GM23338 (cell line): ENCODE data around the gene BLVRA. TPM values are rescaled to one million over a fixed set of nuclear protein-coding genes. Genes with fewer than 3 reads are reported as not detected.

ENCODE experiments used
- ATAC-seq: fragments of 200-7000 bp; cut with Tn5 transposase; 3 replicates; pipeline ENCODE4 v1.9.1; 2020
- DNase-seq: peaks from one replicate; pipeline ENCODE4 v3.0.0-alpha.2; 2015; ENCODE audit warnings: low spot score
- H2AFZ ChIP-seq: fragments of 200-600 bp; sonication (generic); 2 replicates; pipeline ENCODE4 v1.8.0; 2016; ENCODE audit warnings: antibody characterized with exemption, mild to moderate bottlenecking, moderate library complexity
- H3F3A ChIP-seq: fragments of 200-600 bp; sonication (generic); replicated peaks from 2 replicates; pipeline ENCODE4 v1.8.0; 2017; ENCODE audit warnings: antibody characterized with exemption, mixed run types, low read depth
- H3K27ac ChIP-seq: fragments of 200-600 bp; sonication (generic); 2 replicates; pipeline ENCODE4 v1.6.1; 2016; ENCODE audit warnings: low read depth
- H3K27me3 ChIP-seq: fragments of 200-600 bp; sonication (generic); 2 replicates; pipeline ENCODE4 v1.8.0; 2016; ENCODE audit warnings: mild to moderate bottlenecking, mixed run types, moderate library complexity; ENCODE audit not compliant: insufficient read depth
- H3K36me3 ChIP-seq: fragments of 200-600 bp; sonication (generic); 2 replicates; pipeline ENCODE4 v1.8.0; 2016; ENCODE audit warnings: mild to moderate bottlenecking; ENCODE audit not compliant: insufficient read depth
- H3K4me1 ChIP-seq: fragments of 200-600 bp; sonication (generic); 2 replicates; pipeline ENCODE4 v1.8.0; 2016; ENCODE audit warnings: mild to moderate bottlenecking, moderate library complexity; ENCODE audit not compliant: insufficient read depth
- H3K4me2 ChIP-seq: fragments of 200-600 bp; sonication (generic); 2 replicates; pipeline ENCODE4 v1.7.1; 2017; ENCODE audit warnings: mixed run types
- H3K4me3 ChIP-seq: fragments of 200-600 bp; sonication (generic); 2 replicates; pipeline ENCODE4 v1.6.1; 2016; ENCODE audit warnings: mixed run types
- H3K79me2 ChIP-seq: fragments of 200-600 bp; sonication (generic); replicated peaks from 2 replicates; pipeline ENCODE4 v1.8.0; 2017; ENCODE audit warnings: mild to moderate bottlenecking; ENCODE audit not compliant: insufficient read depth
- H3K9me2 ChIP-seq: fragments of 200-600 bp; sonication (generic); 2 replicates; pipeline ENCODE4 v1.8.0; 2017; ENCODE audit not compliant: insufficient read depth
- H4K20me1 ChIP-seq: fragments of 200-600 bp; sonication (generic); replicated peaks from 2 replicates; pipeline ENCODE4 v1.8.0; 2017; ENCODE audit warnings: mild to moderate bottlenecking; ENCODE audit not compliant: insufficient read depth
- H3K27ac Mint-ChIP-seq: 2 replicates; pipeline ENCODE4 v1.8.0; 2020; ENCODE audit warnings: inconsistent platforms, mild to moderate bottlenecking, moderate library complexity, mixed read lengths
- H3K27me3 Mint-ChIP-seq: 3 replicates; pipeline ENCODE4 v1.8.0; 2022; ENCODE audit warnings: low read depth, mild to moderate bottlenecking, moderate library complexity, mixed read lengths, inconsistent platforms; ENCODE audit not compliant: insufficient read depth, poor library complexity
- H3K36me3 Mint-ChIP-seq: 3 replicates; pipeline ENCODE4 v1.8.0; 2021; ENCODE audit warnings: low read depth, mild to moderate bottlenecking, inconsistent platforms, moderate library complexity, mixed read lengths
- H3K4me1 Mint-ChIP-seq: 3 replicates; pipeline ENCODE4 v1.8.0; 2020; ENCODE audit warnings: mild to moderate bottlenecking, inconsistent platforms, mixed read lengths
- H3K4me3 Mint-ChIP-seq: 3 replicates; pipeline ENCODE4 v1.8.0; 2021; ENCODE audit warnings: moderate library complexity, mild to moderate bottlenecking, inconsistent platforms, mixed read lengths
- H3K9me3 Mint-ChIP-seq: 3 replicates; pipeline ENCODE4 v1.8.0; 2020; ENCODE audit warnings: moderate library complexity, mild to moderate bottlenecking, inconsistent platforms, mixed read lengths
- CREB1 ChIP-seq: fragments of 250-450 bp; sonication (Bioruptor Pico); IDR thresholded peaks from 2 replicates; pipeline ENCODE4 v1.5.0; 2020; ENCODE audit warnings: low read depth, mild to moderate bottlenecking, moderate library complexity
- EZH2 ChIP-seq: fragments of 200-600 bp; sonication (generic); IDR thresholded peaks from one replicate; pipeline ENCODE4 v1.8.0; 2017; ENCODE audit warnings: antibody characterized with exemption, mild to moderate bottlenecking, low read depth; ENCODE audit not compliant: unreplicated experiment
- EZH2phosphoT487 ChIP-seq: fragments of 200-600 bp; sonication (generic); IDR thresholded peaks from one replicate; pipeline ENCODE4 v1.8.1; 2018; ENCODE audit warnings: antibody characterized with exemption; ENCODE audit not compliant: unreplicated experiment
- NANOG ChIP-seq: IDR thresholded peaks from 2 replicates; pipeline ENCODE4 v1.6.1; 2016; ENCODE audit warnings: antibody characterized with exemption, borderline replicate concordance
- POLR2AphosphoS5 ChIP-seq: IDR thresholded peaks from 2 replicates; pipeline ENCODE4 v1.6.1; 2016; ENCODE audit warnings: antibody characterized with exemption, low read depth
- STAT1 ChIP-seq: IDR thresholded peaks from one replicate; pipeline ENCODE4 v1.6.1; 2016; ENCODE audit warnings: antibody characterized with exemption; ENCODE audit not compliant: unreplicated experiment
- ZNF114 ChIP-seq: fragments of 250-450 bp; sonication (Bioruptor Pico); IDR thresholded peaks from 2 replicates; pipeline ENCODE4 v1.5.0; 2020; ENCODE audit warnings: mild to moderate bottlenecking, moderate library complexity
- ZNF331 ChIP-seq: fragments of 250-450 bp; sonication (Bioruptor Pico); IDR thresholded peaks from 2 replicates; pipeline ENCODE4 v1.5.0; 2020; ENCODE audit warnings: low read depth, mild to moderate bottlenecking, moderate library complexity
- polyA plus RNA-seq: library from polyadenylated mRNA; unstranded; fragments of >200 nt; fragmentation: Nextera tagmentation; extraction: Ambion mirVana; gene quantifications from 2 replicates; pipeline ENCODE4 v1.2.1, GENCODE V29; 2016
- total RNA-seq: library from RNA; depleted of rRNA; stranded (reverse); fragments of >200 nt; shearing (Covaris generic); gene quantifications from 2 replicates; pipeline ENCODE4 v1.2.3, GENCODE V29; 2014
- TF ChIP-seq, protein P1 (sequence below): fragments of 250-450 bp; sonication (Bioruptor Pico); IDR thresholded peaks from 2 replicates; pipeline ENCODE4 v1.5.0; 2020; ENCODE audit warnings: mild to moderate bottlenecking, moderate library complexity

Gene BLVRA
- total and polyA plus RNA-seq, 2 experiments from 2014 or later, result 17.0 to 46.5 TPM

DNA sequence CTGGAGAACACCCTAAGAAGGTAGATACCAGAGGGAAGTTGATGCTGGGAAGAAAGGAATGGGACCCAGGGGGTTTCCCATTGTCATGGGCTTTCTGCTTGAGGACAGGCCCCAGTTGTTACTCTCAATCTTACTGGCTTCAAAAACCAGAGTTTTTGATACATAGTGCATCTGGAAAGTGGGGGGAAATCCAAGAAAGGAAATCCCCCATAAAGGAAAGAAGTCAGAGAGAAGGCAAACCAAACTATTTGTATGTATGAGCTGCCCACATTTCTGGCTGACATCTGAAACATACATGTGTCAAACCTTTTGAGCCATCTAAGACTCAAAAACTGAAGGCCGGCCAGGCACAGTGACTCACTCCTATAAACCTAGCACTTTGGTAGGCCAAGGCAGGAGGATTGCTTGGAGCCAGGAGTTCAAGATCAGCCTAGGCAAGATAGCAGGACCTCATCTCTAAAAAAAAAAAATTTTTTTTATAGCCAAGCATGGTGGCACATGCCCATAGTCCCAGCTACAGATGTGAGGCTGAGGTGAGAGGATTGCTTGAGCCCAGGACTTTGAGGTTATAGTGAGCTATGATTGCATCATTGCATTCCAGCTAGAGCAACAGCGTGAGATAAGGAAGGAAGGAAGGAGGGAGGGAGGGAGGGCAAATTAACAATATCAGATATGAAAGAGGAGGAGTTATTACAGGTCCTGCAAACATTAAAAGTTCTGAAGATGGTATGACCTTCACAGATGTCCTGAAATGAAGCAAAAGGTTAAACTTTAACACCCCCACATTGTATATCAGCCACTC, 22.5 kb upstream of the BLVRA start:
- Mint-ChIP-seq H3K36me3 (peaks cover 6% of the 10 kb centered on the region), H3K4me3 (no peak overlapping the region), H3K4me1 (peaks cover 4% of the 10 kb centered on the region), H3K27me3 (peaks cover 8% of the 10 kb centered on the region), H3K27ac (no peak overlapping the region), H3K9me3 (peaks cover 10% of the 10 kb centered on the region)
- no peaks in the 10 kb centered on the region for H3K4me1 ChIP-seq
- no peaks in the 10 kb centered on the region for H3F3A ChIP-seq
- H3K9me2 ChIP-seq, result 0 out of 2 replicates have a peak, but pooled peaks cover 2% of the 10 kb centered on the region
- H3K27ac ChIP-seq, result no peak overlapping the region
- H3K79me2 ChIP-seq, result no peaks in the 10 kb centered on the region
- ATAC-seq, result no peak
- no peaks in the 10 kb centered on the region for H4K20me1 ChIP-seq
- no peaks in the 10 kb centered on the region for H3K36me3 ChIP-seq
- TF ChIP-seq CREB1 (CRISPR knock-in tag) (no peak), NANOG (no peak), STAT1 (no peak), EZH2phosphoT487 (no peak)
- H3K4me3 ChIP-seq, result no peak overlapping the region
- H3K4me2 ChIP-seq, result no peak overlapping the region
- no peak overlapping the region for H2AFZ ChIP-seq
- H3K27me3 ChIP-seq, result no peaks in the 10 kb centered on the region
- DNase-seq, result no peak

DNA sequence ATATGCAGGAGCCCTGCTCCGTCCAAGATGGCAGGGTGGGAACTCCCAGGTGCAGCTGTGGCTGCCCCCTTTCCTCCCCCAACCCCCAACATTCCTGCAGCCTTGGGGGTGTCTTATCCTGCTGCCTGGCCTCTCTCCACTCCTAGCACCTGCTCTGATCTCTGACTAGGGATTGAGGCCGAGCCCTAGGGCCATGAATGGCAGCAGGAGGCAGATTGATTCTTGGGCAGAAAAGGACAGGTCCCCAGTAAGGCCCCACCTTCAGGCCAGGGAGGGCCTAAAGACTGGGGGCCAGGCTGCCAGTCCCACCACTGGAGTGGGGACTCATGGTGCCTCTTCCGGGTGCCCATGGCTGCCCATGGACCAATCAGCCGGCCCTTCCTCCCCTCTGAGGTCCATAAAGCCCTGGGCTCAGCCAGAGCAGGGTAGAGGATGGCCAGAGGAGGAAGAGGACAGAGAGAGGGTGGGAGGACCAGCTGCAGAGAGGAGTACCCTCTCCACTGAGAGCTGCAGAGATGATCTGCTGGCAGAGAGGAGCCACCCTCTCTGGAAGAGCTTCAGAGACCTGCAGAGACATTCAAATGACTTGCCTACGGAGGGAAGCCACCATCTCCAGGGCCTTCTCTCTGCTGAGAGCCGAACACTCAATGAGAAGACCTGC, 20.9 kb upstream of the BLVRA start:
- no peak for ATAC-seq
- no peak overlapping the region for H3K4me3 ChIP-seq
- no peaks in the 10 kb centered on the region for H3K79me2 ChIP-seq
- H4K20me1 ChIP-seq, result no peaks in the 10 kb centered on the region
- Mint-ChIP-seq H3K4me1 (peaks cover 4% of the 10 kb centered on the region), H3K36me3 (peaks cover 6% of the 10 kb centered on the region), H3K27ac (no peak overlapping the region), H3K4me3 (no peak overlapping the region), H3K9me3 (peaks cover 10% of the 10 kb centered on the region), H3K27me3 (peaks cover 8% of the 10 kb centered on the region)
- H3K36me3 ChIP-seq, result no peaks in the 10 kb centered on the region
- no peak overlapping the region for H3K4me2 ChIP-seq
- no peaks in the 10 kb centered on the region for H3F3A ChIP-seq
- 0 out of 2 replicates have a peak, but pooled peaks cover 2% of the 10 kb centered on the region for H3K9me2 ChIP-seq
- H3K4me1 ChIP-seq, result no peaks in the 10 kb centered on the region
- no peak overlapping the region for H2AFZ ChIP-seq
- TF ChIP-seq NANOG, result no peak
- no peak for DNase-seq
- H3K27ac ChIP-seq, result no peak overlapping the region
- H3K27me3 ChIP-seq, result no peaks in the 10 kb centered on the region

DNA sequence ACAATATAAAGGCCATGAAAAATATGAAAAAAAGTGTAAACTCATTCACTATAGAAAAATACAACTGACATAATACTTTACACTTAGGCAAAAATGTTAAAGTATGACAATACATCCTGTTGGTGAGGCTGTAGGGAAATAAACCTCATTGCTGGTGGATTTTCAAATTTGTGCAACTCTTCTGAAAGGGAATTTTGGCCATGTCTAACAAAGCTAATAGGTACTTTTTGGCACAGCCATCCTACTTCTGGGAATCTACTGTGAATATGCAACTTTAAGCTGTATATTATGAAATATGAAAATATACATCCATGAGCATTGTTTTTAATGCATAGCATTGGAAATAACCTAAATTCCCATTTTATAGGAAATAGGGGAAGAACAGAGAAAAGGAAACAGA, 15.8 kb upstream of the BLVRA start:
- Mint-ChIP-seq H3K4me3 (no peak overlapping the region), H3K9me3 (peaks cover 7% of the 10 kb centered on the region), H3K36me3 (peaks cover 6% of the 10 kb centered on the region), H3K4me1 (no peaks in the 10 kb centered on the region), H3K27ac (no peak overlapping the region), H3K27me3 (peaks cover 3% of the 10 kb centered on the region)
- DNase-seq (no peak), ATAC-seq (no peak)
- no peaks in the 10 kb centered on the region for H3F3A ChIP-seq
- H3K27ac ChIP-seq, result no peak overlapping the region
- no peaks in the 10 kb centered on the region for H3K27me3 ChIP-seq
- no peaks in the 10 kb centered on the region for H3K79me2 ChIP-seq
- no peaks in the 10 kb centered on the region for H3K36me3 ChIP-seq
- H2AFZ ChIP-seq, result no peak overlapping the region
- 0 out of 2 replicates have a peak, but pooled peaks cover 2% of the 10 kb centered on the region for H3K9me2 ChIP-seq
- no peaks in the 10 kb centered on the region for H3K4me1 ChIP-seq
- H3K4me3 ChIP-seq, result no peak overlapping the region
- H4K20me1 ChIP-seq, result no peaks in the 10 kb centered on the region
- no peak overlapping the region for H3K4me2 ChIP-seq
- TF ChIP-seq ZNF331 (CRISPR knock-in tag) (no peak), EZH2 (no peak), STAT1 (no peak), NANOG (no peak), ZNF114 (CRISPR knock-in tag) (no peak), POLR2AphosphoS5 (no peak)
- TF ChIP-seq, protein P1, sequence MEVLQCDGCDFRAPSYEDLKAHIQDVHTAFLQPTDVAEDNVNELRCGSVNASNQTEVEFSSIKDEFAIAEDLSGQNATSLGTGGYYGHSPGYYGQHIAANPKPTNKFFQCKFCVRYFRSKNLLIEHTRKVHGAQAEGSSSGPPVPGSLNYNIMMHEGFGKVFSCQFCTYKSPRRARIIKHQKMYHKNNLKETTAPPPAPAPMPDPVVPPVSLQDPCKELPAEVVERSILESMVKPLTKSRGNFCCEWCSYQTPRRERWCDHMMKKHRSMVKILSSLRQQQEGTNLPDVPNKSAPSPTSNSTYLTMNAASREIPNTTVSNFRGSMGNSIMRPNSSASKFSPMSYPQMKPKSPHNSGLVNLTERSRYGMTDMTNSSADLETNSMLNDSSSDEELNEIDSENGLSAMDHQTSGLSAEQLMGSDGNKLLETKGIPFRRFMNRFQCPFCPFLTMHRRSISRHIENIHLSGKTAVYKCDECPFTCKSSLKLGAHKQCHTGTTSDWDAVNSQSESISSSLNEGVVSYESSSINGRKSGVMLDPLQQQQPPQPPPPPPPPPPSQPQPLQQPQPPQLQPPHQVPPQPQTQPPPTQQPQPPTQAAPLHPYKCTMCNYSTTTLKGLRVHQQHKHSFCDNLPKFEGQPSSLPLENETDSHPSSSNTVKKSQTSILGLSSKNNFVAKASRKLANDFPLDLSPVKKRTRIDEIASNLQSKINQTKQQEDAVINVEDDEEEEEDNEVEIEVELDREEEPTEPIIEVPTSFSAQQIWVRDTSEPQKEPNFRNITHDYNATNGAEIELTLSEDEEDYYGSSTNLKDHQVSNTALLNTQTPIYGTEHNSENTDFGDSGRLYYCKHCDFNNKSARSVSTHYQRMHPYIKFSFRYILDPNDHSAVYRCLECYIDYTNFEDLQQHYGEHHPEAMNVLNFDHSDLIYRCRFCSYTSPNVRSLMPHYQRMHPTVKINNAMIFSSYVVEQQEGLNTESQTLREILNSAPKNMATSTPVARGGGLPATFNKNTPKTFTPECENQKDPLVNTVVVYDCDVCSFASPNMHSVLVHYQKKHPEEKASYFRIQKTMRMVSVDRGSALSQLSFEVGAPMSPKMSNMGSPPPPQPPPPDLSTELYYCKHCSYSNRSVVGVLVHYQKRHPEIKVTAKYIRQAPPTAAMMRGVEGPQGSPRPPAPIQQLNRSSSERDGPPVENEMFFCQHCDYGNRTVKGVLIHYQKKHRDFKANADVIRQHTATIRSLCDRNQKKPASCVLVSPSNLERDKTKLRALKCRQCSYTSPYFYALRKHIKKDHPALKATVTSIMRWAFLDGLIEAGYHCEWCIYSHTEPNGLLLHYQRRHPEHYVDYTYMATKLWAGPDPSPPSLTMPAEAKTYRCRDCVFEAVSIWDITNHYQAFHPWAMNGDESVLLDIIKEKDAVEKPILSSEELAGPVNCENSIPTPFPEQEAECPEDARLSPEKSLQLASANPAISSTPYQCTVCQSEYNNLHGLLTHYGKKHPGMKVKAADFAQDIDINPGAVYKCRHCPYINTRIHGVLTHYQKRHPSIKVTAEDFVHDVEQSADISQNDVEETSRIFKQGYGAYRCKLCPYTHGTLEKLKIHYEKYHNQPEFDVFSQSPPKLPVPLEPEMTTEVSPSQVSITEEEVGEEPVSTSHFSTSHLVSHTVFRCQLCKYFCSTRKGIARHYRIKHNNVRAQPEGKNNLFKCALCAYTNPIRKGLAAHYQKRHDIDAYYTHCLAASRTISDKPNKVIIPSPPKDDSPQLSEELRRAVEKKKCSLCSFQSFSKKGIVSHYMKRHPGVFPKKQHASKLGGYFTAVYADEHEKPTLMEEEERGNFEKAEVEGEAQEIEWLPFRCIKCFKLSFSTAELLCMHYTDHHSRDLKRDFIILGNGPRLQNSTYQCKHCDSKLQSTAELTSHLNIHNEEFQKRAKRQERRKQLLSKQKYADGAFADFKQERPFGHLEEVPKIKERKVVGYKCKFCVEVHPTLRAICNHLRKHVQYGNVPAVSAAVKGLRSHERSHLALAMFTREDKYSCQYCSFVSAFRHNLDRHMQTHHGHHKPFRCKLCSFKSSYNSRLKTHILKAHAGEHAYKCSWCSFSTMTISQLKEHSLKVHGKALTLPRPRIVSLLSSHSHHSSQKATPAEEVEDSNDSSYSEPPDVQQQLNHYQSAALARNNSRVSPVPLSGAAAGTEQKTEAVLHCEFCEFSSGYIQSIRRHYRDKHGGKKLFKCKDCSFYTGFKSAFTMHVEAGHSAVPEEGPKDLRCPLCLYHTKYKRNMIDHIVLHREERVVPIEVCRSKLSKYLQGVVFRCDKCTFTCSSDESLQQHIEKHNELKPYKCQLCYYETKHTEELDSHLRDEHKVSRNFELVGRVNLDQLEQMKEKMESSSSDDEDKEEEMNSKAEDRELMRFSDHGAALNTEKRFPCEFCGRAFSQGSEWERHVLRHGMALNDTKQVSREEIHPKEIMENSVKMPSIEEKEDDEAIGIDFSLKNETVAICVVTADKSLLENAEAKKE (CRISPR knock-in tag), result no peak
